ENCODE data around the gene MYO9A.
A peak's percentile ranks its signal among the peaks of the same experiment; 100 is the strongest.

The MYO9A gene

GRCh38 chr15:71945012-71945411 lies 172.9 kb downstream of the MYO9A start:
- no peak for DNase-seq (ENCODE audit: low read depth)
- no peaks in the 10 kb centered on the region for H3K27me3 ChIP-seq (replicated peaks; ENCODE audit: control insufficient read depth, insufficient read depth, low read length)
- H3K4me3 ChIP-seq (ENCODE audit: low read length) = no peak overlapping the region
- peaks cover 6% of the 10 kb centered on the region for H3K4me1 ChIP-seq (ENCODE audit: control insufficient read depth, insufficient read depth, low read length)
- H3K36me3 ChIP-seq (ENCODE audit: control insufficient read depth, insufficient read depth, low read length, severe bottlenecking) = no peaks in the 10 kb centered on the region
- H3K9ac ChIP-seq (ENCODE audit: low read length) = no peak overlapping the region
- no peaks in the 10 kb centered on the region for H3K9me3 ChIP-seq (ENCODE audit: control insufficient read depth, low read length)

GRCh38 chr15:71943806-71944205 lies 174.1 kb downstream of the MYO9A start:
- Histone ChIP-seq H3K9ac (ENCODE audit: low read length) (no peak overlapping the region), H3K4me3 (ENCODE audit: low read length) (no peak overlapping the region), H3K9me3 (ENCODE audit: control insufficient read depth, low read length) (no peaks in the 10 kb centered on the region), H3K36me3 (ENCODE audit: control insufficient read depth, insufficient read depth, low read length, severe bottlenecking) (no peaks in the 10 kb centered on the region), H3K27me3 (replicated peaks; ENCODE audit: control insufficient read depth, insufficient read depth, low read length) (no peaks in the 10 kb centered on the region), H3K4me1 (ENCODE audit: control insufficient read depth, insufficient read depth, low read length) (peaks cover 6% of the 10 kb centered on the region)
- no peak for DNase-seq (ENCODE audit: low read depth)

- peaks cover 3% of the 10 kb centered on the region for H3K4me1 ChIP-seq (ENCODE audit: control insufficient read depth, insufficient read depth, low read length)
- H3K9me3 ChIP-seq (ENCODE audit: control insufficient read depth, low read length) = no peaks in the 10 kb centered on the region
- H3K4me3 ChIP-seq (ENCODE audit: low read length) = no peak overlapping the region
- H3K36me3 ChIP-seq (ENCODE audit: control insufficient read depth, insufficient read depth, low read length, severe bottlenecking) = peaks cover 13% of the 10 kb centered on the region
- H3K9ac ChIP-seq (ENCODE audit: low read length) = no peak overlapping the region
- no peak for DNase-seq (ENCODE audit: low read depth)
- no peaks in the 10 kb centered on the region for H3K27me3 ChIP-seq (replicated peaks; ENCODE audit: control insufficient read depth, insufficient read depth, low read length)
These were observed 177.9 kb downstream of the MYO9A start for GRCh38 chr15:71939981-71940588.

GRCh38 chr15:71937650-71938311 lies 180.2 kb downstream of the MYO9A start:
- no peaks in the 10 kb centered on the region for H3K27me3 ChIP-seq (replicated peaks; ENCODE audit: control insufficient read depth, insufficient read depth, low read length)
- peaks cover 35% of the 10 kb centered on the region for H3K36me3 ChIP-seq (ENCODE audit: control insufficient read depth, insufficient read depth, low read length, severe bottlenecking)
- no peaks in the 10 kb centered on the region for H3K9me3 ChIP-seq (ENCODE audit: control insufficient read depth, low read length)
- H3K4me1 ChIP-seq (ENCODE audit: control insufficient read depth, insufficient read depth, low read length) = no peaks in the 10 kb centered on the region
- no peak for DNase-seq (ENCODE audit: low read depth)
- no peak overlapping the region for H3K9ac ChIP-seq (ENCODE audit: low read length)
- no peak overlapping the region for H3K4me3 ChIP-seq (ENCODE audit: low read length)

GRCh38 chr15:71934446-71934845 lies 183.5 kb downstream of the MYO9A start:
- Histone ChIP-seq H3K27me3 (replicated peaks; ENCODE audit: control insufficient read depth, insufficient read depth, low read length) (no peaks in the 10 kb centered on the region), H3K9ac (ENCODE audit: low read length) (no peak overlapping the region), H3K9me3 (ENCODE audit: control insufficient read depth, low read length) (peaks cover 25% of the 10 kb centered on the region), H3K36me3 (ENCODE audit: control insufficient read depth, insufficient read depth, low read length, severe bottlenecking) (peaks cover 68% of the 10 kb centered on the region), H3K4me1 (ENCODE audit: control insufficient read depth, insufficient read depth, low read length) (no peaks in the 10 kb centered on the region), H3K4me3 (ENCODE audit: low read length) (no peak overlapping the region)
- DNase-seq (ENCODE audit: low read depth) = no peak

- Histone ChIP-seq H3K27me3 (replicated peaks; ENCODE audit: control insufficient read depth, insufficient read depth, low read length) (no peaks in the 10 kb centered on the region), H3K4me1 (ENCODE audit: control insufficient read depth, insufficient read depth, low read length) (no peaks in the 10 kb centered on the region), H3K9ac (ENCODE audit: low read length) (no peak overlapping the region), H3K4me3 (ENCODE audit: low read length) (no peak overlapping the region), H3K9me3 (ENCODE audit: control insufficient read depth, low read length) (peaks cover 25% of the 10 kb centered on the region), H3K36me3 (ENCODE audit: control insufficient read depth, insufficient read depth, low read length, severe bottlenecking) (peaks cover 65% of the 10 kb centered on the region)
- no peak for DNase-seq (ENCODE audit: low read depth)
These were observed 185.3 kb downstream of the MYO9A start for GRCh38 chr15:71932689-71933088.

- no peak for DNase-seq (ENCODE audit: low read depth)
- H3K27me3 ChIP-seq (replicated peaks; ENCODE audit: control insufficient read depth, insufficient read depth, low read length) = no peaks in the 10 kb centered on the region
- no peaks in the 10 kb centered on the region for H3K4me1 ChIP-seq (ENCODE audit: control insufficient read depth, insufficient read depth, low read length)
- H3K4me3 ChIP-seq (ENCODE audit: low read length) = no peak overlapping the region
- H3K9ac ChIP-seq (ENCODE audit: low read length) = no peak overlapping the region
- H3K36me3 ChIP-seq (ENCODE audit: control insufficient read depth, insufficient read depth, low read length, severe bottlenecking) = peaks cover 68% of the 10 kb centered on the region
- peaks cover 25% of the 10 kb centered on the region for H3K9me3 ChIP-seq (ENCODE audit: control insufficient read depth, low read length)
These were observed 186.7 kb downstream of the MYO9A start for GRCh38 chr15:71931261-71931660.

GRCh38 chr15:71925145-71925544 lies 192.8 kb downstream of the MYO9A start:
- Histone ChIP-seq H3K4me3 (ENCODE audit: low read length) (no peak overlapping the region), H3K9me3 (ENCODE audit: control insufficient read depth, low read length) (peaks cover under 1% of the 10 kb centered on the region), H3K36me3 (ENCODE audit: control insufficient read depth, insufficient read depth, low read length, severe bottlenecking) (peaks cover 18% of the 10 kb centered on the region), H3K27me3 (replicated peaks; ENCODE audit: control insufficient read depth, insufficient read depth, low read length) (no peaks in the 10 kb centered on the region), H3K4me1 (ENCODE audit: control insufficient read depth, insufficient read depth, low read length) (no peaks in the 10 kb centered on the region), H3K9ac (ENCODE audit: low read length) (no peak overlapping the region)
- DNase-seq (ENCODE audit: low read depth) = no peak

GRCh38 chr15:71921191-71921590 lies 196.8 kb downstream of the MYO9A start:
- Histone ChIP-seq H3K4me1 (ENCODE audit: control insufficient read depth, insufficient read depth, low read length) (no peaks in the 10 kb centered on the region), H3K4me3 (ENCODE audit: low read length) (no peak overlapping the region), H3K9ac (ENCODE audit: low read length) (no peak overlapping the region), H3K27me3 (replicated peaks; ENCODE audit: control insufficient read depth, insufficient read depth, low read length) (no peaks in the 10 kb centered on the region), H3K9me3 (ENCODE audit: control insufficient read depth, low read length) (no peaks in the 10 kb centered on the region), H3K36me3 (ENCODE audit: control insufficient read depth, insufficient read depth, low read length, severe bottlenecking) (peaks cover 9% of the 10 kb centered on the region)
- DNase-seq (ENCODE audit: low read depth) = no peak

- Histone ChIP-seq H3K4me3 (ENCODE audit: low read length) (no peak overlapping the region), H3K27me3 (replicated peaks; ENCODE audit: control insufficient read depth, insufficient read depth, low read length) (no peaks in the 10 kb centered on the region), H3K4me1 (ENCODE audit: control insufficient read depth, insufficient read depth, low read length) (no peaks in the 10 kb centered on the region), H3K9ac (ENCODE audit: low read length) (no peak overlapping the region), H3K36me3 (ENCODE audit: control insufficient read depth, insufficient read depth, low read length, severe bottlenecking) (peaks cover 9% of the 10 kb centered on the region), H3K9me3 (ENCODE audit: control insufficient read depth, low read length) (no peaks in the 10 kb centered on the region)
- DNase-seq (ENCODE audit: low read depth) = no peak
These were observed 197.4 kb downstream of the MYO9A start for GRCh38 chr15:71920573-71920972.

- H3K9me3 ChIP-seq (ENCODE audit: control insufficient read depth, low read length) = no peaks in the 10 kb centered on the region
- peaks cover 24% of the 10 kb centered on the region for H3K36me3 ChIP-seq (ENCODE audit: control insufficient read depth, insufficient read depth, low read length, severe bottlenecking)
- no peaks in the 10 kb centered on the region for H3K4me1 ChIP-seq (ENCODE audit: control insufficient read depth, insufficient read depth, low read length)
- no peak overlapping the region for H3K9ac ChIP-seq (ENCODE audit: low read length)
- no peaks in the 10 kb centered on the region for H3K27me3 ChIP-seq (replicated peaks; ENCODE audit: control insufficient read depth, insufficient read depth, low read length)
- no peak overlapping the region for H3K4me3 ChIP-seq (ENCODE audit: low read length)
- peak; percentile 15 for DNase-seq (ENCODE audit: low read depth)
These were observed 201.1 kb downstream of the MYO9A start for GRCh38 chr15:71916834-71917233.

- no peaks in the 10 kb centered on the region for H3K4me1 ChIP-seq (ENCODE audit: control insufficient read depth, insufficient read depth, low read length)
- H3K27me3 ChIP-seq (replicated peaks; ENCODE audit: control insufficient read depth, insufficient read depth, low read length) = no peaks in the 10 kb centered on the region
- H3K36me3 ChIP-seq (ENCODE audit: control insufficient read depth, insufficient read depth, low read length, severe bottlenecking) = peaks cover 29% of the 10 kb centered on the region
- no peak overlapping the region for H3K9ac ChIP-seq (ENCODE audit: low read length)
- H3K4me3 ChIP-seq (ENCODE audit: low read length) = no peak overlapping the region
- H3K9me3 ChIP-seq (ENCODE audit: control insufficient read depth, low read length) = no peaks in the 10 kb centered on the region
- no peak for DNase-seq (ENCODE audit: low read depth)
These were observed 203.9 kb downstream of the MYO9A start for GRCh38 chr15:71914092-71914491.
